Endothelial cell of umbilical vein (primary cell): ENCODE data around the gene CDO1. TPM values are rescaled to one million over a fixed set of nuclear protein-coding genes. Genes with fewer than 3 reads are reported as not detected.

Source experiments
- BruUV-seq: library from RNA; stranded (reverse); fragments of 400-500 nt; replicated peaks from 2 replicates; lab custom pipeline; 2021; lab: Mats Ljungman, UMichigan
- CTCF ChIA-PET: fragments of 300-600, 350-600 bp; sonication (Branson Sonifier 250); formaldehyde crosslinking; loops from one replicate; lab custom pipeline; 2021; ENCODE audit warnings: antibody characterized with exemption, inconsistent platforms; lab: Charles Lee
- POLR2A ChIA-PET: fragments of 300-600, 350-600 bp; sonication (Branson Sonifier 250); formaldehyde crosslinking; loops from one replicate; lab custom pipeline; 2021; ENCODE audit warnings: antibody characterized with exemption, inconsistent platforms; lab: Charles Lee
- DNase-seq: peaks from one replicate; pipeline ENCODE4 v3.0.0-alpha.2; 2011; ENCODE audit warnings: low read depth, low spot score
- FAIRE-seq: peaks from 2 replicates; lab custom pipeline; 2011; peaks lifted over from hg19 to GRCh38; lab: Jason Lieb, UNC
- H2AFZ ChIP-seq: 2 replicates; pipeline ENCODE4 v1.6.0; 2012; ENCODE audit warnings: low read depth, low read length, control low read depth, inconsistent platforms
- H3K27ac ChIP-seq: 2 replicates; pipeline ENCODE4 v1.5.1; 2011; ENCODE audit warnings: low read depth, mild to moderate bottlenecking, control low read depth, low read length, moderate library complexity; ENCODE audit not compliant: insufficient read depth
- H3K27me3 ChIP-seq, 2 experiments: 2 replicates each; pipeline versions ENCODE4 v1.6.0 to v1.6.1; 2011; ENCODE audit warnings: low read length in 2 of 2, mixed read lengths in 1 of 2; ENCODE audit not compliant: control insufficient read depth in 2 of 2, insufficient read depth in 2 of 2
- H3K36me3 ChIP-seq, 2 experiments: 2 replicates in 1 of 2; 3 replicates in 1 of 2; pipeline ENCODE4 v1.5.1; 2011; ENCODE audit warnings: low read length in 2 of 2, mild to moderate bottlenecking in 1 of 2, moderate library complexity in 1 of 2; ENCODE audit not compliant: control insufficient read depth in 2 of 2, insufficient read depth in 2 of 2; ENCODE audit errors: extremely low read depth in 1 of 2
- H3K4me1 ChIP-seq: 3 replicates; pipeline ENCODE4 v1.5.1; 2011; ENCODE audit warnings: mild to moderate bottlenecking, low read length; ENCODE audit not compliant: control insufficient read depth, insufficient read depth; ENCODE audit errors: extremely low read depth
- H3K4me2 ChIP-seq: 2 replicates; pipeline ENCODE4 v1.6.1; 2011; ENCODE audit warnings: low read length, control low read depth, mixed read lengths; ENCODE audit not compliant: insufficient read depth
- H3K4me3 ChIP-seq, 3 experiments: fragments of 200-600 bp in 1 of 3; sonication (generic), shearing (Covaris generic) in 1 of 3; replicated peaks in 1 of 3; 2 replicates each; pipeline ENCODE4 v1.5.1; 2011 to 2016; ENCODE audit warnings: control low read depth in 3 of 3, low read length in 3 of 3, mild to moderate bottlenecking in 2 of 3, inconsistent platforms in 1 of 3, low read depth in 1 of 3, moderate library complexity in 1 of 3; ENCODE audit not compliant: insufficient read depth in 1 of 3
- H3K79me2 ChIP-seq: 2 replicates; pipeline ENCODE4 v1.6.0; 2012; ENCODE audit warnings: low read length, inconsistent platforms; ENCODE audit not compliant: control insufficient read depth, insufficient read depth
- H3K9ac ChIP-seq: replicated peaks from 2 replicates; pipeline ENCODE3; 2011; ENCODE audit warnings: low read length, control low read depth; ENCODE audit not compliant: insufficient read depth; ENCODE audit errors: extremely low read depth
- H3K9me1 ChIP-seq: replicated peaks from 3 replicates; pipeline ENCODE4 v1.6.0; 2011; ENCODE audit warnings: mild to moderate bottlenecking, low read length; ENCODE audit not compliant: control insufficient read depth, insufficient read depth; ENCODE audit errors: extremely low read depth
- H3K9me3 ChIP-seq: replicated peaks from 2 replicates; pipeline ENCODE4 v1.5.1; 2012; ENCODE audit warnings: low read length, inconsistent platforms; ENCODE audit not compliant: control insufficient read depth, insufficient read depth
- H4K20me1 ChIP-seq: replicated peaks from 2 replicates; pipeline ENCODE3; 2011; ENCODE audit warnings: mild to moderate bottlenecking, low read length; ENCODE audit not compliant: control insufficient read depth, insufficient read depth; ENCODE audit errors: extremely low read depth
- EZH2 ChIP-seq: IDR thresholded peaks from 2 replicates; pipeline ENCODE4 v1.6.1; 2012; ENCODE audit warnings: borderline replicate concordance, low read depth, mild to moderate bottlenecking, moderate library complexity, low read length, inconsistent platforms; ENCODE audit not compliant: severe bottlenecking
- FOS ChIP-seq: IDR thresholded peaks from 2 replicates; pipeline ENCODE4 v1.6.1; 2011; ENCODE audit warnings: mild to moderate bottlenecking, low read length, moderate library complexity, borderline replicate concordance; ENCODE audit not compliant: insufficient read depth
- GATA2 ChIP-seq: IDR thresholded peaks from 2 replicates; pipeline ENCODE4 v1.7.0; 2011; ENCODE audit warnings: low read depth, mild to moderate bottlenecking, moderate library complexity, mixed read lengths, low read length; ENCODE audit not compliant: insufficient read length, insufficient read depth
- JUN ChIP-seq: IDR thresholded peaks from 2 replicates; pipeline ENCODE4 v1.6.1; 2011; ENCODE audit warnings: borderline replicate concordance, low read depth; ENCODE audit not compliant: insufficient read length, insufficient read depth
- MAX ChIP-seq: IDR thresholded peaks from 2 replicates; pipeline ENCODE4 v1.6.1; 2011; ENCODE audit not compliant: insufficient read depth, insufficient read length
- MYC ChIP-seq: IDR thresholded peaks from one replicate; pipeline ENCODE4 v1.6.1; 2011; ENCODE audit warnings: mild to moderate bottlenecking, low read depth, low read length
- POLR2A ChIP-seq: IDR thresholded peaks from 2 replicates; pipeline ENCODE4 v1.6.1; 2012; ENCODE audit warnings: low read depth, mild to moderate bottlenecking, control low read depth, low read length
- POLR2AphosphoS5 ChIP-seq: IDR thresholded peaks from 2 replicates; pipeline ENCODE4 v1.6.1; 2012; ENCODE audit warnings: low read depth, mild to moderate bottlenecking, control low read depth, low read length, moderate library complexity; ENCODE audit not compliant: insufficient read depth
- dilution Hi-C: fragments of 300-500 bp; cut with MboI; formaldehyde crosslinking; loops from one replicate; pipeline ENCODE4 v1.15.0; 2019; ENCODE audit warnings: low sequenced_read_pairs; ENCODE audit not compliant: extremely low pct_ligation_motif_present
- intact Hi-C: fragments of 100-400 bp; cut with micrococcal nuclease; formaldehyde crosslinking; loops from one replicate; pipeline ENCODE4 v1.10.0; 2022
- polyA plus RNA-seq, 4 experiments: library from polyadenylated mRNA; depleted of rRNA in 3 of 4; stranded (reverse) in 3 of 4; unstranded in 1 of 4; fragments of >200 nt; gene quantifications; 2 replicates each; pipeline versions ENCODE4 v1.2.1 to v1.2.3, GENCODE V29; 2011 to 2012; ENCODE audit warnings: missing spikeins in 1 of 4
- total RNA-seq: library from RNA; stranded (reverse); gene quantifications from 2 replicates; pipeline ENCODE4 v1.2.3, GENCODE V29; 2021
- TF ChIP-seq, protein P1 (sequence below), 2 donors: IDR thresholded peaks; 1 replicate in 1 of 2; 2 replicates in 1 of 2; pipeline ENCODE4 v1.5.1; 2011; ENCODE audit warnings: low read length in 2 of 2, mild to moderate bottlenecking in 2 of 2, moderate library complexity in 2 of 2, control low read depth in 1 of 2, inconsistent platforms in 1 of 2, low read depth in 1 of 2; ENCODE audit not compliant: insufficient read depth in 1 of 2; ENCODE audit errors: extremely low read depth in 1 of 2

Gene CDO1
- total and polyA plus RNA-seq, 2 donors (not counting 3 experiments of a cell fraction or from before 2014, with no cell fraction given): 1.3 to 1.7 TPM

GRCh38 chr5:115813719-115814118 is 2.7 kb downstream of the CDO1 start:
- no peak overlapping the region for H3K4me2 ChIP-seq
- H3K27ac ChIP-seq: no peak overlapping the region
- ChIA-PET CTCF (no interaction called here), POLR2A (no interaction called here)
- intact Hi-C loops (no loop called here), dilution Hi-C loops (no loop called here)
- H3K9me1 ChIP-seq: no peaks in the 10 kb centered on the region
- peaks cover 23 to 33% of the 10 kb centered on the region in 2 experiments for H3K27me3 ChIP-seq
- no peak for FAIRE-seq
- H3K79me2 ChIP-seq: no peaks in the 10 kb centered on the region
- TF ChIP-seq GATA2: no peak
- TF ChIP-seq FOS: no peak
- no peak for TF ChIP-seq POLR2AphosphoS5
- no peak for TF ChIP-seq JUN
- no peak for TF ChIP-seq EZH2
- TF ChIP-seq, protein P1, sequence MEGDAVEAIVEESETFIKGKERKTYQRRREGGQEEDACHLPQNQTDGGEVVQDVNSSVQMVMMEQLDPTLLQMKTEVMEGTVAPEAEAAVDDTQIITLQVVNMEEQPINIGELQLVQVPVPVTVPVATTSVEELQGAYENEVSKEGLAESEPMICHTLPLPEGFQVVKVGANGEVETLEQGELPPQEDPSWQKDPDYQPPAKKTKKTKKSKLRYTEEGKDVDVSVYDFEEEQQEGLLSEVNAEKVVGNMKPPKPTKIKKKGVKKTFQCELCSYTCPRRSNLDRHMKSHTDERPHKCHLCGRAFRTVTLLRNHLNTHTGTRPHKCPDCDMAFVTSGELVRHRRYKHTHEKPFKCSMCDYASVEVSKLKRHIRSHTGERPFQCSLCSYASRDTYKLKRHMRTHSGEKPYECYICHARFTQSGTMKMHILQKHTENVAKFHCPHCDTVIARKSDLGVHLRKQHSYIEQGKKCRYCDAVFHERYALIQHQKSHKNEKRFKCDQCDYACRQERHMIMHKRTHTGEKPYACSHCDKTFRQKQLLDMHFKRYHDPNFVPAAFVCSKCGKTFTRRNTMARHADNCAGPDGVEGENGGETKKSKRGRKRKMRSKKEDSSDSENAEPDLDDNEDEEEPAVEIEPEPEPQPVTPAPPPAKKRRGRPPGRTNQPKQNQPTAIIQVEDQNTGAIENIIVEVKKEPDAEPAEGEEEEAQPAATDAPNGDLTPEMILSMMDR (IDR thresholded peaks at IDR 0.05; ENCODE audit: extremely low read depth in 1 of 2, insufficient read depth in 1 of 2, low read depth in 1 of 2, low read length in 2 of 2): no peak
- TF ChIP-seq MYC: no peak
- no peak for TF ChIP-seq MAX
- no peak for TF ChIP-seq POLR2A
- no TSS peak for BruUV-seq
- DNase-seq: no peak
- no peak overlapping the region for H3K4me3 ChIP-seq
- H3K36me3 ChIP-seq: no peaks in the 10 kb centered on the region
- no peaks in the 10 kb centered on the region for H3K9me3 ChIP-seq
- peaks cover 23% of the 10 kb centered on the region for H3K4me1 ChIP-seq
- H2AFZ ChIP-seq: no peak overlapping the region
- H3K9ac ChIP-seq: no peak overlapping the region
- no peaks in the 10 kb centered on the region for H4K20me1 ChIP-seq
